Ammon's horn (tissue), 1 donor: ENCODE data around the gene STARD10.
"Not testable (repeated sequence)": the region's sequence is repeated elsewhere in the genome, so short reads cannot be mapped to it uniquely, and the experiment has no call there.

ENCODE experiments used
- DNase-seq: peaks from one replicate; pipeline ENCODE4 v3.0.0-alpha.2; 2016; ENCODE audit warnings: low spot score

STARD10 gene

GRCh38 chr11:72826191-72826941, 32.5 kb upstream of the STARD10 start:
- DNase-seq = no peak

- DNase-seq = no peak
Measured at GRCh38 chr11:72825661-72826060, 31.8 kb upstream of the STARD10 start.

GRCh38 chr11:72824811-72825505, 31.1 kb upstream of the STARD10 start:
- no peak for DNase-seq

DNA sequence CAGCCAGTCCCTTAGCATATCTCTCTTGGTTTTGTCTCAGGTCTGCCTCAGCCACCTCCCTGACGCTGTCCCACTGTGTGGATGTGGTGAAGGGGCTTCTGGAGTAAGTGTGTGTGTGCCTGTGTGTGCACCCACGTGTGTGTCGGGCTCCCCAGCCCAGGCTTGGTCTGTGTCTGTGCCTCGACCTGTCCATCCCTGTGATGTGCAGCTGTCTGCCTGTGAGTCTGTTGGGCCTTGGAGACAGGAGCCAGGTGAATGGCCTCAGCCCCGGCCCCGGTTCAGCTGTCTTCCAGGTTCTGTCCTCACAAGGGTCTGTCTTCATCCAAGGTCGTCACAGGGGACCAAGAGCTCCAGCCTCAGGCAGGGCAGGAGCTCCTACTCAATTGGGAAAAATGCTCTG, 30.2 kb upstream of the STARD10 start:
- no peak for DNase-seq

GRCh38 chr11:72823105-72823804, 29.4 kb upstream of the STARD10 start:
- no peak for DNase-seq

DNA sequence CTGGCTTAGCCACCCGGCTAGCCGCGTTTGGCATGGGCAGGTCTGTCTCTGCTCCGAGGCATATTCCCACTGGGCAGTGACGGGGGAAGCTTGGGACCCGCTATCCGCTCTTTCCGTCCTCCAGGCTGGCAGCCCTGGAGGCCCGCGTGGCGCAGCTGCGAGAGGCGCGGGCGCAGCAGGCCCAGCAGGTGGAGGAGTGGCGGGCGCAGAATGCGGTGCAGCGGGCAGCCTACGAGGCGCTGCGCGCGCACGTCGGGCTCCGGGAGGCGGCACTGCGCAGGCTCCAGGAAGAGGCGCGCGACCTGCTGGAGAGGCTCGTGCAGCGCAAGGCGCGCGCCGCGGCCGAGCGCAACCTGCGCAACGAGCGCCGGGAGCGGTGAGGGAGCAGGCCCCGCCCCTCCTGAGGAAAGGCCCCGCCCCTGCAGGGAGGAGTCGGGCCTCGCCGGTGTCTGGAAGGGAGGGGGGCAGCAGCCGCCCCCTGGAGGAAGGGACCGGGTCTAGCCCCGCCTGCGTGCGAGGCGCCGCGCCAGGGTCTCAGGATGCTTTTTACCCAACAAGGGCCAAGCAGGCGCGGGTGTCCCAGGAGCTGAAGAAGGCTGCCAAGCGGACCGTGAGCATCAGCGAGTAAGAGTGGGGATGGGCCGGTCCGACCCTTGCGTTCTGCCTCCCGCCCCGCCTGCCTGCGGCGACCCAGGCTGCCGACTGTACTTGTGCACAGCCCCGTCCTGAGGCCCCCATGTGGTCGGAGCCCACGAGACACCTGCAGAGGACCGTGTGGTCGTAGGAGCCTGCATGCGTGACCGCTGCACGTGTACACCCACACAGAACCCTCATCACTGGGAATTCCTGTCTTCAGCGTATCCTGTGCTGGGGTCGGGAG, 28.3 kb upstream of the STARD10 start:
- DNase-seq = peak; percentile 92

GRCh38 chr11:72821221-72821919, 27.5 kb upstream of the STARD10 start:
- DNase-seq = no peak

- DNase-seq = no peak
Measured at GRCh38 chr11:72820439-72821139, 26.7 kb upstream of the STARD10 start.

GRCh38 chr11:72818971-72819370, 25.1 kb upstream of the STARD10 start:
- DNase-seq = no peak

DNA sequence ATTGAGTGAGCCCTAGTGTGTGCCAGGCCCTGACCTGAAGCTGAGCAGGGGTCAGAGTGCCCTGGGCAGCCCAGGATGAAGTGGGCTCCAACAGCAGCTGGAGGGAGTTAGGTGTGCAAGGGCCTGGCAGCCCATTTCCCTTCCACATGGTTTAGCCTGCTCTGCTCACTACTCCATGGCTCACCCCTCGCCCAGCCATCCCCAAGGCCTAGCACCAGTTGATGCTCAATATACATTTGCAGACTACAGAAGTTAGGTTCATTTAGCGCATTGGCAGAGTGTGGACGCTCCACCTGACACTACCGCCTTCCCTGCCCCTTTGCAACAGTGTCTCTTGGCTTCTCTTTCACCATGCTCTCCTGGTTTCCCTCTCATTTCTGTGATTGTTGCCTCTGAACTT, 24.1 kb upstream of the STARD10 start:
- no peak for DNase-seq

GRCh38 chr11:72816404-72816990, 22.6 kb upstream of the STARD10 start:
- no peak for DNase-seq

GRCh38 chr11:72815110-72815618, 21.3 kb upstream of the STARD10 start:
- DNase-seq = no peak

GRCh38 chr11:72814286-72815109, 20.7 kb upstream of the STARD10 start, which contains the start of gene ATG16L2:
ATG16L2 (plus strand) TSS chr11:72814411; CDS start chr11:72814446, 35 bp downstream.
- DNase-seq = peak; percentile 89

- peak; percentile 82 for DNase-seq
Measured at GRCh38 chr11:72813740-72814285, 20.0 kb upstream of the STARD10 start.

DNA sequence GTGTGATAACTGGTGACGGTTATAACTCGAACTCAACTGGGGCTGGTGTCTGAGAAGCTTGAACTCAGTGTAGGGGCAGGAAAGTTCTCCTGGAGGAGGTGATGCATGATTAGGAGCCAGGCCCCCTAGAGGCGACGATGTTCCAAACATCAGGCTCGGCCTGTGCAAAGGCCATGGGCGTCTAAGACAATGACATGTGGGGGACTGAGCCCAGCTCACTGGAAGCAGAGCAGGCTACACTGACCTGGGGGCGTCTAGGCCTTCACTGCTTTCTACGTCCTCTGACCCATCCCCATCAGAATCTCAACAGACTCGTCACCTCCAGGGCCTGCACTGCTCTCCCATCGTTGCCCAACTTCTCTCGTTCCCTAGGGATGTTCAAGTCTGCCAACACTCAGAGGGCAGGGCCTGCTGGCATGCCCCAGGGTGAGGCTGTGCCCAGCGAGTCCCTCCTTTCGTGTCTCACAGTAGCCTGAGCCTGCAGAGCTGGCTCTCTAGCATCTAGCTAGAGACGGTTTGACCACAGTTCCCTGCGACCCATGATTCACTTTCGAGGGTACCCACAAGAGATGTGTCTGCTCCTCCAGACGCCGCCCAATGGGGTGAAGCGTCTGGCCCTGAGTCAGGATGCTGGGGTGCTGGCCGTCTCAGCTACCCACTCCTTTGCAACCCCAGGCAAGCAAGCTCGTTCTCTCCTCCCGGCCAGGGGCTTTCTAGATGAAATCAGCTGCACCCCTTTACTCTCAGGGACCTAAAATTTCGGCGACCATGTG, 19.3 kb upstream of the STARD10 start:
- no peak for DNase-seq

DNA sequence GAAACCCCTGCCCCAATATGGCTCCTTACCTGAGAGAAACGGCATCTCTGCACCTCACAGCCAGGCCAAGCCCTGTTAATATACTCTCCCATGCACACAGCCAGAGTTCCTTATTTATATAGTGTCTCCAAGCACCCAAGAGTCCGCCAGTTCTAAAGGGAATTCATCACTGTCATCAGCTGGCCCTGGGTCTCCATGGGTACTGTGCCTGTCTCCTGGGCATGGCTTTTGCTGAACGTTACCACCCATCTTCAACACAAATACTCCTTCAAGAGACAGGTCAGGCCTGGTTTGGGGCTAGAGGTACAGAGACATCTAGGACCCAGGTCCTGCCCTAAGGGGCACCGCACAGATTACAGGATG, 18.7 kb upstream of the STARD10 start:
- DNase-seq = no peak

GRCh38 chr11:72811686-72812085, 17.8 kb upstream of the STARD10 start:
- not testable (repeated sequence) for DNase-seq

GRCh38 chr11:72808331-72808798, 14.5 kb upstream of the STARD10 start:
- DNase-seq = no peak
